ENCODE measurements around the gene C2orf81.

The C2orf81 gene

GRCh38 chr2:74373221-74373676, 48.2 kb downstream of the C2orf81 start:
- Mint-ChIP-seq H3K9me3 (no peaks in the 10 kb centered on the region), H3K36me3 (ENCODE audit: low read depth) (peaks cover 61% of the 10 kb centered on the region), H3K27ac (peak overlapping the region in 2 of 3 experiments; percentile 38 to 64), H3K4me1 (peaks cover 28% of the 10 kb centered on the region), H3K4me3 (peak overlapping the region; percentile 29 to 70 (median 57)), H3K27me3 (ENCODE audit: low read depth) (peaks cover 3% of the 10 kb centered on the region)
- no peak for TF ChIP-seq CTCF (IDR thresholded peaks at IDR 0.05; ENCODE audit: unreplicated experiment in 3 of 3)

GRCh38 chr2:74372674-74373073, 48.7 kb downstream of the C2orf81 start:
- no peaks in the 10 kb centered on the region for H3K9me3 Mint-ChIP-seq
- H3K27ac Mint-ChIP-seq: peak overlapping the region in 1 of 3 experiments; percentile 64
- H3K27me3 Mint-ChIP-seq (ENCODE audit: low read depth): peaks cover 3% of the 10 kb centered on the region
- H3K36me3 Mint-ChIP-seq (ENCODE audit: low read depth): peaks cover 62% of the 10 kb centered on the region
- peaks cover 28% of the 10 kb centered on the region for H3K4me1 Mint-ChIP-seq
- no peak for TF ChIP-seq CTCF (IDR thresholded peaks at IDR 0.05; ENCODE audit: unreplicated experiment in 3 of 3)
- peak overlapping the region; percentile 5 to 70 (median 48) for H3K4me3 Mint-ChIP-seq

DNA sequence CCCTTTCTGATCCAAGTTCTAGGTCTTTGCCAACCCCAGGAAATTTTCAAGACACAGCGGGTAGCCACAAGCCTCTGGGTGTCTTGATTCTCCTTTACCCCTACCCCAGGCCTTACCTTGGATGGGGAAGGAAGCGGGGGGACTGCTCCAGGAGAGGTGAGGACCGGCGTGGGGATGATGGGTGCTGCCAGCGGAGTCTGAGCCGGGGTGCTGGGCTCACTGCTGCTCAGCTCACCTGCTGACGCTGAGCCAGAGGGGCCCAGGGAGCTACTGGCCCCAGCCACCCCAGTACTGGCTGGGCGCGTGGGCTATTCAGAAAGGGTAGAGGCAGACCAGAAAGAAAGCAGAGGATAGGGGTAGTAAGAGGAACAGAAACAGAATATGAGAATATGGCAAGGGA, 50.0 kb downstream of the C2orf81 start:
- Mint-ChIP-seq H3K27me3 (ENCODE audit: low read depth) (peaks cover 3% of the 10 kb centered on the region), H3K4me3 (no peak overlapping the region), H3K27ac (peak overlapping the region in 1 of 3 experiments; percentile 32), H3K9me3 (no peaks in the 10 kb centered on the region), H3K4me1 (peaks cover 28% of the 10 kb centered on the region), H3K36me3 (ENCODE audit: low read depth) (peaks cover 64% of the 10 kb centered on the region)
- no peak for TF ChIP-seq CTCF (IDR thresholded peaks at IDR 0.05; ENCODE audit: unreplicated experiment in 3 of 3)

- H3K27ac Mint-ChIP-seq: no peak overlapping the region
- H3K27me3 Mint-ChIP-seq (ENCODE audit: low read depth): no peaks in the 10 kb centered on the region
- no peaks in the 10 kb centered on the region for H3K9me3 Mint-ChIP-seq
- H3K4me1 Mint-ChIP-seq: peaks cover 20% of the 10 kb centered on the region
- TF ChIP-seq CTCF (IDR thresholded peaks at IDR 0.05; ENCODE audit: unreplicated experiment in 3 of 3): no peak
- H3K36me3 Mint-ChIP-seq (ENCODE audit: low read depth): peaks cover 69% of the 10 kb centered on the region
- H3K4me3 Mint-ChIP-seq: no peak overlapping the region
Observed at GRCh38 chr2:74369976-74370375, 51.4 kb downstream of the C2orf81 start.

DNA sequence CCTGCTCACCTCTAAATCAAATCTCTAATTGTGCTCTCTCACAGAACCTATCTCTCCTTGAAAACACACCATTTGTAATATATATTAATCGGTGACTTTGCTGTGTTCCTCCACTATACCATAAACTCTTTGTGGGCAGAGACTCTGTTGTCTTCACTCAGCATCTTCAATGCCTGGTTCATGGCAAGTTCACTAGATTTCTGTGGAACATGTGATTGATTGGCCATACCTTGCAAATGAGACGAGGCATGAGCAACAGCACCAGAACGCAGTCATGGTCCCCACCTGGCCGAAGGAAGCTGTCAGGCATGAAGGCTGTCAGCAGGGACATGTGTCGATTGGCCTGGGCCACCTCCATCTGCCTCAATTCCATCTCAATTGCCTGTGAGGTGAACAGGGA, 52.9 kb downstream of the C2orf81 start:
- peaks cover 8% of the 10 kb centered on the region for H3K4me1 Mint-ChIP-seq
- H3K27ac Mint-ChIP-seq: no peak overlapping the region
- no peak overlapping the region for H3K4me3 Mint-ChIP-seq
- no peak for TF ChIP-seq CTCF (IDR thresholded peaks at IDR 0.05; ENCODE audit: unreplicated experiment in 3 of 3)
- H3K36me3 Mint-ChIP-seq (ENCODE audit: low read depth): peaks cover 80% of the 10 kb centered on the region
- H3K9me3 Mint-ChIP-seq: no peaks in the 10 kb centered on the region
- H3K27me3 Mint-ChIP-seq (ENCODE audit: low read depth): no peaks in the 10 kb centered on the region

DNA sequence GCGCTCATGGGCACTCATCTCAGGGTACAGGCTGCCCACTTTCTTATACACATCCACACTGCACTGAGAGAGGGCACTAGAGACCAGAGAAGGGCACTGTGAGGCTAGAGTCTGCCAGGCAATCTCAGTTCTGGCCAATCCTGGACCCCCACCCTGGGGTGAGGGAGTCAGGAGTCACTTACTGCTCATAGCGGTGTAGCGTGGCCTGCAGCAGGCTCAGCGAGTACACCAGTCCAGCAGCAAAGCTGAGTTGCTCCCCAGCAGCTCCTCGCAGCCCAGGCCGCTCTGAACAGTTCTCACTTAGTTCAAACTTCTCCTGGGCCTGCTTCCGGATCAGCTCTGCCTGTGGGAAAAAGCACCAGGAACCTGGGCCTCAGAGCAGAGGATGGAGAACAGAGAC, 53.6 kb downstream of the C2orf81 start:
- Mint-ChIP-seq H3K9me3 (no peaks in the 10 kb centered on the region), H3K27me3 (ENCODE audit: low read depth) (no peaks in the 10 kb centered on the region), H3K4me1 (peaks cover 3% of the 10 kb centered on the region), H3K27ac (no peak overlapping the region), H3K4me3 (no peak overlapping the region), H3K36me3 (ENCODE audit: low read depth) (peaks cover 83% of the 10 kb centered on the region)
- TF ChIP-seq CTCF (IDR thresholded peaks at IDR 0.05; ENCODE audit: unreplicated experiment in 3 of 3): no peak

Data from nephron (organoid).